ENCODE results near the gene SELENBP1.

GRCh38 chr1:151318975-151319374, 53.5 kb downstream of the SELENBP1 start:
- TF ChIP-seq POLR2AphosphoS5 (IDR thresholded peaks at IDR 0.05; ENCODE audit: low read depth, low read length) (no peak), POLR2A (IDR thresholded peaks at IDR 0.05; ENCODE audit: low read depth, low read length) (no peak), TAF1 (IDR thresholded peaks at IDR 0.05; ENCODE audit: low read depth, low read length) (no peak)

Measured in GM12891 (cell line).